K562 (cell line): Measurements from ENCODE around the gene IFNG-AS1. TPM values are rescaled to one million over a fixed set of nuclear protein-coding genes. Genes with fewer than 3 reads are reported as not detected.

ENCODE experiments used
- HMG20B ChIP-seq: fragments of 250-450 bp; sonication (Bioruptor Pico); IDR thresholded peaks from 2 replicates; pipeline ENCODE4 v1.5.0; 2021; ENCODE audit warnings: mild to moderate bottlenecking
- STAT6 ChIP-seq: sonication (generic); formaldehyde crosslinking; IDR thresholded peaks from 2 replicates; pipeline ENCODE4 v1.8.1; 2023; ENCODE audit warnings: mild to moderate bottlenecking, missing genetic modification reagents
- TBL1XR1 ChIP-seq, 2 experiments: IDR thresholded peaks; 2 replicates each; pipeline ENCODE4 v1.6.1; 2012; ENCODE audit warnings: improper control_type of control experiment in 2 of 2, low read length in 2 of 2, mild to moderate bottlenecking in 1 of 2
- ZNF197 ChIP-seq: fragments of 200-800 bp; sonication (Bioruptor generic); IDR thresholded peaks from 2 replicates; pipeline ENCODE4 v1.6.1; 2016; ENCODE audit warnings: low read depth, missing genetic modification characterization, missing compliant biosample characterization
- ZNF384 ChIP-seq: IDR thresholded peaks from 2 replicates; pipeline ENCODE4 v1.6.1; 2012; ENCODE audit warnings: low read depth, low read length, improper control_type of control experiment
- ZNF518B ChIP-seq: fragments of 250-450 bp; sonication (Bioruptor Pico); IDR thresholded peaks from 2 replicates; pipeline ENCODE4 v1.5.0; 2021; ENCODE audit warnings: mild to moderate bottlenecking, moderate library complexity
- polyA plus RNA-seq, 8 experiments: library from polyadenylated mRNA; depleted of rRNA in 4 of 8; stranded (reverse) in 5 of 8; unstranded in 3 of 8; fragments of >200 nt; fragmentation: Nextera tagmentation in 2 of 8; fragmentation: Illumina TruSeq in 1 of 8; extraction: Ambion mirVana in 2 of 8; extraction: Trizol in 1 of 8; gene quantifications; 2 replicates each; pipeline versions ENCODE4 v1.2.1 to v1.2.3, GENCODE V29; 2011 to 2014; ENCODE audit warnings: inconsistent platforms in 1 of 8, missing spikeins in 1 of 8
- total RNA-seq, 7 experiments: library from RNA; depleted of rRNA in 6 of 7; stranded (reverse); fragments of >200 nt in 6 of 7; fragmentation: Illumina TruSeq in 2 of 7; extraction: Trizol in 2 of 7; gene quantifications; 2 replicates each; pipeline versions ENCODE4 v1.2.1 to v1.2.3, GENCODE V29; 2011 to 2021; ENCODE audit warnings: low replicate concordance in 1 of 7

Gene IFNG-AS1
- total and polyA plus RNA-seq, 9 of the 15 experiments (the other 6 are each of a cell fraction or from before 2014, with no cell fraction given) = not detected

DNA sequence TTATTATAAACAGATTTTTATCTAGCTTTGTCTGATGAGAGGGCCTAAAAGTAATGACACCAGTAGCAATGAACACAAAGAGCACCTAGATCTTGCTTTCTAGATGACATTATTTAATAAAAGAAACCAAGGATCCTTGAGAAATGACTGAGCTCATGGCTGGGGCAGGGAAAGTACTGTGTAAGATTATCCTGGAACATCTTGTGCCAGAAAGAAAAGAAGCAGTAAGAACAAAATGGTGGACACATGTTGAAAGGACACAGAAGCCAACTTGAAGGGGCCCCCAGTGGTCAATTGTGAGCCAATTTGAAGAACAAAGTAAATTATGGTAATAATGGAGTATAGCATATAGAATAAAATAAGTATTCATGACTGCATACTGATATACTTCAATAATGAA is 10.0 kb downstream of the IFNG-AS1 start (continued):
- no peak for TF ChIP-seq STAT6
- TF ChIP-seq HMG20B (CRISPR knock-in tag) = no peak
- TF ChIP-seq ZNF518B = no peak
- no peak for TF ChIP-seq ZNF197 (CRISPR knock-in tag)
- TF ChIP-seq ZNF384 = no peak
- no peak for TF ChIP-seq TBL1XR1 (IDR thresholded peaks at IDR 0.05; ENCODE audit: low read length in 2 of 2)
